ENCODE measurements around the gene LMX1B.
A peak's percentile ranks its signal among the peaks of the same experiment; 100 is the strongest.

Gene LMX1B

GRCh38 chr9:126663661-126664072 lies 49.9 kb downstream of the LMX1B start:
- DNase-seq = peak; percentile 62

DNA sequence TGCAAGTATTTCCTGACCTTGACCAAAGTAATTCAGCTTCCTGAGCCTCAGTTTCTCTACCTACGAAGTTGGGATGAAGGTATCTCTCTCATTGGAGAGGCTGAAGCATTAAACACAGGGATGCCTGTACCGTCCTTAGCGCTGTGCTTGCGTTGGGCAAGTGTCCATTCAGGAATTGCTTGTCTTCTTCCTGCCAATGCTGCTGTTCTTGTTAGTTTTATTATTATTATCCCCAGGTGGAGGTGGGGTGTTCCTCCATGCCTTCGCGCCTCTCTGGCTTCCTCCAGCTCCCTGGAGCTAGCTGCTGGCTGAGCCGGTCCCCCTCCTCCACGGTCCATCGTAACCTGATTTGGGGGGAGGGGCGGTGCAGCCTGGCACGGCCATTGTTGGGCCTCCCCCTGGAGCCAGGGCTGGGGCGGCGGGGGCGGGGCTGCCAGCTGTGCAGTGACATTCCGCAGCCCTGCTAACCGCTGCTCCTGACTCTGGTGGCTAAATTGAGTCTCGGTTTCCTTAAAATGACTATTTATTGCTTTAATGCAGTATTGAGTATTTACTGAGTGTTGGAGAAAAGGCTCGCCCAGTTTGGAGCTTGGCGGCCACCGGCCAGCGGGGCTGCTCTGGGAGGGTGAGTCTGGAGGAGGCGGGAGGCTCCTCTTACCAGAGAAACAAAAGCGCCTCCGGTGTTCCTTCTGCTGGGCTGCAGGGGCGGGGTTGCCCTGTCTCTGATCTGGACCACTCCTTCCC lies 51.3 kb downstream of the LMX1B start:
- DNase-seq = no peak

DNA sequence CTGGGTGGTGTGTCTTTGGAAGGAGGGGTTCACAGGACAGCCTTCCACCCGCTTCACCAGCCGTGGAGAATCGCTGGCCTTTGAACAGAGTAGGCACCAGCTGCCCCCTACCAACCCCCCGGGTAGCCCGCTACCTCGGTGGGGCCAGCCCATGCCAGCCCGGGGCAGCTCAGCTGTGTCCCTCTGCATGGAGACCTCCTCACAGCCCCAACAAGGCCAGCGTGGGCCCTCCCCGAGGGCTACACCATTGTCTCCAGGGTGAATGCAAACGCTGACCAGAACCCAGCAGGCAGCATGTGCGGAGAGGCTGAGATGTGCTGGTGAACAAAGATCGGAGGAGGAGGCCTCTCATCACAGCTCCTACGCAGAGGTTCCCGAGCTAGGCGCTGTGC lies 51.9 kb downstream of the LMX1B start:
- DNase-seq = no peak

DNA sequence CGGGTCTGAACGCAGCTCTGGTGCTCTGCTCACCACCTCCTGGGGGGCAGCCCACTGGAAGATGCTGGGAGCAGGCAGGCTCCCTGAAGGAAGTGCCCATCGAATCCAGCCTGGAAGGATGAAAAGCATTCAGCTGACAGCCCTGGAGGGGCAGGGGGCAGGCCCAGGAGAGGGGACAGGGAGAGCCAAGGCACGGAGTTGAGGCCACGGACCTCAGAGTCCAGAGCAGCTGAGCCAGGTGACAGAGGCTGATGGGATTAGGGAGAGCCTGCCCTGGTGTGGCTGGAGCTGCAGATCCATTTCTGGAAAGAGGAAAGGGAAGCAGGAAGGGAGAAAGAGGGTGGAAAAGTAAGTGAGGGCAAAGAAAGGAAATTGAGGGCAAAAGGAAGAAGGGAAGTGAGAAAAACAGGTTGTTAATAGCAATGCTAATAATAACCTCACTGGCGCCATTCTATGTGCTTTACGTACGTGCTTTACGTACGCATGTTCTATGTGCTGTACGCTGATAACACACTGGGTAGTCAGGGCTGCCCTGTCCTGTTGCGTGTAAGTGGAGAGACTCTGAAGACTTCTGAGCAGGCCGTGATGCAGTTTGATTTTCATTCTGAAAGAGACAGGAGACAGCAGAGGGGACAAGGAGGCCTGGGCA lies 52.6 kb downstream of the LMX1B start:
- DNase-seq = no peak

DNA sequence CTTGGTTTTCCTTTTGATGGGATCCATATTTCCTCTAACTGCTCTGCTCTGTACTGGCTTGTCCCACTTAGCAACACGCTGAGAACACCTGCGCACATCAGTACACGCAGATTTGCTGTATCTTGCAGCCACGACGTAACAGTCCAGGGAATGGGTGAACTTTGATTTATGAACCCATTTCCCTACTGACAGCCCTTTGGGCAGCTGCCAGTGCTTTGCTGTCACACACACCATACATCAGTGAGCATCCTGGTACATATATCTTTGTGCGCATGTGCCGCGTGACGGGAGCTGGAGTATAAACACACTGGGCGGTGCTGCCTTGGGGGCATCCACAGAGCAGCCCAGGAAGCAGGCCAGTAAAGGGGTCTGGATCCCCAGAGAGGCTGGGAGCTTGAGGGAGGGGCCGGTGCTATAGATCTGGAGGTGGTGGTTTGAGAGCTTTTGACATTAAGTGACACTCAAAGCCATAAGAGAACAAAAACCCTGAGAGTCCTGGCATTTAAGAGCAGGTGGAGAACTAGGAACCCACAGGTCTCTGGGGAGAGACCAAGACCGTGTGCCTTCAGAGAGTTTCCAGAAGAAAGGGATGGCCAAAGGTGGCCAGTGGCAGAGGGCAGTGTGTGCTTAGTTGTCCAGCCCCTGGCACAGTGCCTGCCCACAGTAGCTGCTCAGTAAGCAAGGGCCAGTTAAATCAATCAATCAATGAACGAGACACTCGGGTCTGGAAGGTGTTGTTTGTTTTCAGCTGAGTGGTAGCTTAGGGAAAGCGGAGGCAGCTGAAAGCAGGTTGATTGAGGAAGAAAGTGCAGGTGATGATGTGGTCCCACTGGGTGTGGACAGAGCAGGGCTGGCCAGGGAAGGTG lies 53.7 kb downstream of the LMX1B start:
- peak; percentile 53 for DNase-seq

DNA sequence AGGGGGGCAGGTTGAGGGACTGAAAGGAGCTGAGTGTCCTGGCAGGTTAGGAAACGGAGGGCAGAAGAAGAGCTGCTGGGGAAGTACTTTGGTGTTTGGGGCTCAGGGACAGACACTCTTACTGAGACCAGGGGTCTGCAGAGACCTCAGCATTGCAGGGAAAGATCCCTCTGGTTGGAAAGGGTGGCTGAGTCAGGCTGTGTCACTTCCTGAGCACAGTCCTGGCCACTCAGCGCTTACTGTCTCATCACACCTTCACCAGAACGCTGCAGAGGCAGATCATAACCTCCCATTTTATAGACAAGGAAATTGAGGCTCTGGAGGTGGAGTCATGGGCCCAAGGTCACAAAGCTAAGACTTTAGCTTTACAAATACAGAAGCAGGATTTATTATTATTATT lies 54.3 kb downstream of the LMX1B start:
- no peak for DNase-seq

DNA sequence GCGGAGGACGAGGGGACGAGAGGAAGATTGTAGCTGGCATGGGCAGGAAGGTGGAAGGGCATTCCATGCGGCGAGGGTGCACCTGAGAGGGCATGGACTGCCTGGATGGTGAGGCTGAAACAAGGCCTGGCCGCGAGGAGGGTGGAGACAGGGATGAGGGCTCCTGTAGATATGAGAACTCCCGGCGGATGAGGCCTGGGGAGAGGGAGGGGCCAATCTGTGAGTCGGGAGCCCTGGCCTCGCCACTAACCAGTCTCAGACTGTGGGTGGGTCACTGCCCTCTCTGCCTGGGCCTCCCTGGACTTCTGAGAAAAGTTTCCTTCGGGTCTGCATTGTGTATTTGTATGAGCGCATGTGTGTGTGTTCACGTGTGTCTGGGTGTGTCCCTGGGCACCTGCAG lies 55.4 kb downstream of the LMX1B start:
- DNase-seq = no peak

GRCh38 chr9:126670270-126670669 lies 56.5 kb downstream of the LMX1B start:
- DNase-seq = no peak

DNA sequence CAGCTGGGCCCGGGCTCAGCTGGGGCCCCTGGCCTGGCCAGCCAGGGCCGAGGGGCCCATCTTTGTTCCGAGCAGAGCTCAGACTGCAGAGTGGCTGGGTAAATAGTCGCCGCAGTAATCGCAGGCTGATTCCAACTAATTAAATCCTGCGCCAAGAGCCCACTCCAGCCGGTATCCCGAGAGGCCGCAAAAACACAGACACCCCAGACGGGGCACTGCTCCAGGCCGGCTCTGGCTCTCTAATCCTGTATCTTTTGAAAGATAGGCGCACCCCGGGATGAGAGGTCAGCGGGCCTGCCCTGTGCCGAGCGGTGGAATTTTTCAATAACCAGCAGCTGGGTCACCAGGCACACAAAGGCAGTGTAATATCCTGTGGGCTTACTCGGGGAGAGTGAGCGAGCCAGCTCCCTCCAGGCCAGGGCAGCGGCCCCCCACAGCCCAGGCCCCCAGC lies 57.7 kb downstream of the LMX1B start:
- no peak for DNase-seq

DNA sequence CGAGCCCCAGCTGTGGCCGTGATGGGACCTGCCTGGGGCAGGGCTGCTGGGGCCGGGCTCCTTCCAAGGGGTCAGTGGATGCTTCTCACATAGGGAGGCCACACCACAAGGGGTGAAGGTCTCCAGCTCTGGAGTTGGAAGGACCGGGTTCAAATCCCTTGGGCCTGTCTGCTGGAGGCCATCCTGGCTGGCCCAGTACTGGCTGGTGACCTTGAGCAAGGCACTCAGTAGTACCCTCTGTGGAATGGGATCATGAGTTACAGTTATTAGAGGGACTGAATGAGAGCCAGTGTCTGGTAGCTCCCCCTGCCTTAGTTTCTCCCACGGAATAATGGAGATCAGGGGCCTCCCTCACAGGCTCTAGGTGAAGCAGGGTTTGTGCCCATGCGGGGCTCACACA lies 58.3 kb downstream of the LMX1B start:
- DNase-seq = no peak

DNA sequence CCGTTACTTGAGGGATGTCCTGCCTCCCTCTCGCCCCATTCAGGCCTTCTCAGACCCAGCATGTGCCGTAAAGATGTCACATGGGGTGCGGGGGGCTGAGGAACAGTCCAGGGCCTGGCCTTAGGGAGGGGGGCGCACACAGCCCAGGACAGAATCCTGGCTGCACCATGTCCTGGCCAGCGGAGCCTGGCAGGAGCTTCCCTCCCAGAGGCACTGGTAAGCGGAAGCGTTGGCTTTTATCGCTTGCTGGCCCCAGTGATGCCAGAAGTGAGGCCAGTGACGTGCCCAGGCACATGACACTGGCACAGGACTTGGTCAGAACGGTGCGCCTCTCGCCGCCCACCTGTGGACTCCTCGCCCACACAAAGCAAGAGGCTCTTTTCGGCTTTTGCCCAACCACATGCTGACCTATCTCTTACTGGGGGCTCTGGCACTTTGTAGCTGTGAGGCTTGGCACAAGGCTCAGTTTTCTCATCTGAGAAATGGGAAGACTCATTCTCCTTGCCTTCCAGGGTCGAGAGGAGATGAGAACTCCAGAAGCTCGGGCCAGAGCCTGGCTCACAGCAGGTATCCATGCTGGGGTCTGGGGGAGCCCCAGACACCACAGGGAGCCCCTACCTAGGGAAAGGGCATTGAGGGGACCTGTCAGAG lies 59.0 kb downstream of the LMX1B start:
- DNase-seq = no peak

- DNase-seq = peak; percentile 67
These were observed 60.1 kb downstream of the LMX1B start for GRCh38 chr9:126673689-126674364.

- no peak for DNase-seq
These were observed 60.8 kb downstream of the LMX1B start for GRCh38 chr9:126674365-126675146.

DNA sequence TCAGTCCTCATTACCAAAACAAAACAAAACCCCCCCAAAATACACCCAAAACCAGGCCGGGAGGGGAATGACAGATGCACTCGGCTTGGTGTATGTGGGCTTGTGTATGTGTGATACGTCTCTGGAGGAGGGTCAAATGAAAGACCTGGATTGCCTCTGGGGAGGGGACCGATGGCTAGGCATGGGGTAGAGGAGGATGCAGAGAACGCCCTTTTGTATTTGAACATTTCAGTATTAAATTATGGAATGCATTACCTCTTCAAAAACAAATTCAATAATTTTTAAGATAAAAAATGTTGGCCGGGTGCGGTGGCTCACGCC lies 61.4 kb downstream of the LMX1B start:
- DNase-seq = no peak

- no peak for DNase-seq
These were observed 62.5 kb downstream of the LMX1B start for GRCh38 chr9:126676102-126676684.

DNA sequence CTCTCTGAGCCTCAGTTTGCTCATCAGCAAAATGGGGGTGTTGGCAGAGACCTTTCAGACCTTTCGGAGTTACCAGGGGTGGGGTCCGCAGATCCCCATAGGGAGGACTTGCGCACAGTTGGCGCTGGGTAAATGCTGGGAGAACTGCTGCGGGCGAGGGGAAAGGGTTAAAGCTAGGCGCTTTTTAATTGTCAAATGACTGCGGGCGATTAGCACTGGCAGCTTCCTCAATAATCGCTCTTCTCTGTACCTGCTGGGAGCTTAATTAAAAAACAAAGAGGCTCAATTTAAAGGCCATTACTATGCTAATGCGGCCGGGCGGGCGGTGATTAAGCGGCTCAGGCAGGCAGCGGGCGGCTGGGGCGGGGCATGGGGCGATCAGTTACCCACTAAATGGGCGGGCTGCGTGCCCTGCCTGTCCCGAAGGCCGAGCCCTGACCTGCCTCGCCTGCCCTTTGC lies 63.0 kb downstream of the LMX1B start:
- no peak for DNase-seq

- no peak for DNase-seq
These were observed 63.7 kb downstream of the LMX1B start for GRCh38 chr9:126677188-126678084.

GRCh38 chr9:126678989-126679388 lies 65.3 kb downstream of the LMX1B start:
- DNase-seq = no peak

DNA sequence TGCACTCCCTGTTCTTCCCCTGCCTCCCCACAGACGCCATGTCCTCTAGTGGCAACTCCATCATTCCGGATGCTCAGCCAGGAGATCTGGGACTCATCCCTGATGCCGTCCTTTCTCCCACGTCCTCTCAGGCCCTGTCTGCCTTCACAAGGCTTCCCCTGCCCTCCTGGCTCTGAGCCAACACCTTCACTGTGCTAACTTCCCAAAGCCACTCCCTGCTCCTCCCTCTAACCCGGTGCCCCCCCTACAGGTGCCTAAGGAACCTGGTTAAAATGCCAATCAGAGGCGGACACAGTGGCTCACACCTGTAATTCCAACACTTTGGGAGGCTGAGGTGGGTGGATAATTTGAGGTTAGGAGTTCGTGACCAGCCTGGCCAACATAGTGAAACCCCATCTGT lies 67.6 kb downstream of the LMX1B start:
- no peak for DNase-seq

- DNase-seq = no peak
These were observed 68.5 kb downstream of the LMX1B start for GRCh38 chr9:126682113-126682810.
